Measurements from ENCODE around the gene CDC26.

Gene CDC26

GRCh38 chr9:113257863-113258262, 17.5 kb downstream of the CDC26 start:
- Histone ChIP-seq H3K36me3 (ENCODE audit: control insufficient read depth in 1 of 2, insufficient read depth in 2 of 2, low read depth in 1 of 2, low read length in 2 of 2) (peaks cover 16 to 71% of the 10 kb centered on the region in 2 experiments), H3K4me3 (ENCODE audit: insufficient read depth in 1 of 2, low read depth in 1 of 2, low read length in 2 of 2) (no peak overlapping the region), H3K23ac (ENCODE audit: low read length in 2 of 2) (no peak overlapping the region), H3K27ac (ENCODE audit: low read length, poor library complexity, severe bottlenecking) (no peak overlapping the region), H2AK5ac (ENCODE audit: low read length, severe bottlenecking) (no peak overlapping the region), H2BK120ac (ENCODE audit: low read depth, low read length) (no peak overlapping the region), H2BK5ac (ENCODE audit: low read depth, low read length, poor library complexity, severe bottlenecking) (no peak overlapping the region), H3K9ac (ENCODE audit: low read length) (no peak overlapping the region), H2BK15ac (ENCODE audit: low read depth, poor library complexity, severe bottlenecking) (no peak overlapping the region), H3K18ac (ENCODE audit: low read depth in 1 of 2, low read length in 2 of 2) (no peak overlapping the region), H3K27me3 (ENCODE audit: control insufficient read depth in 1 of 2, insufficient read depth in 1 of 2, low read length in 2 of 2) (no peaks in the 10 kb centered on the region), H3K4me1 (ENCODE audit: control insufficient read depth, insufficient read depth, low read depth, low read length) (peaks cover 2% of the 10 kb centered on the region), H3K4ac (ENCODE audit: low read depth in 1 of 2, low read length in 2 of 2) (no peak overlapping the region), H3K9me3 (ENCODE audit: control insufficient read depth, low read length) (no peaks in the 10 kb centered on the region), H4K8ac (ENCODE audit: low read length) (no peak overlapping the region), H3K4me2 (ENCODE audit: low read length, poor library complexity, severe bottlenecking) (no peak overlapping the region), H2AFZ (ENCODE audit: low read depth, low read length) (no peak overlapping the region), H4K91ac (ENCODE audit: low read length) (no peak overlapping the region), H3K14ac (ENCODE audit: low read length in 2 of 2) (no peak overlapping the region), H2BK12ac (ENCODE audit: low read length in 2 of 2) (no peak overlapping the region), H3K79me1 (replicated peaks; ENCODE audit: low read length, poor library complexity, severe bottlenecking) (peaks cover 8% of the 10 kb centered on the region)
- 93% methylated on average over 3 of the region's 3 CpGs for WGBS
- no peak for DNase-seq

GRCh38 chr9:113255438-113255837, 19.9 kb downstream of the CDC26 start:
- H3K14ac ChIP-seq (ENCODE audit: low read length in 2 of 2) = no peak overlapping the region
- H2BK5ac ChIP-seq (ENCODE audit: low read depth, low read length, poor library complexity, severe bottlenecking) = no peak overlapping the region
- no peak overlapping the region for H2BK120ac ChIP-seq (ENCODE audit: low read depth, low read length)
- H3K4me3 ChIP-seq (ENCODE audit: insufficient read depth in 1 of 2, low read depth in 1 of 2, low read length in 2 of 2) = no peak overlapping the region
- H3K18ac ChIP-seq (ENCODE audit: low read depth in 1 of 2, low read length in 2 of 2) = no peak overlapping the region
- H3K36me3 ChIP-seq (ENCODE audit: control insufficient read depth in 1 of 2, insufficient read depth in 2 of 2, low read depth in 1 of 2, low read length in 2 of 2) = peaks cover 16 to 52% of the 10 kb centered on the region in 2 experiments
- peaks cover 12% of the 10 kb centered on the region for H3K79me1 ChIP-seq (replicated peaks; ENCODE audit: low read length, poor library complexity, severe bottlenecking)
- no peak overlapping the region for H3K4ac ChIP-seq (ENCODE audit: low read depth in 1 of 2, low read length in 2 of 2)
- H3K9me3 ChIP-seq (ENCODE audit: control insufficient read depth, low read length) = peaks cover 4% of the 10 kb centered on the region
- H2AK5ac ChIP-seq (ENCODE audit: low read length, severe bottlenecking) = no peak overlapping the region
- no peak overlapping the region for H3K23ac ChIP-seq (ENCODE audit: low read length in 2 of 2)
- DNase-seq = no peak
- no peak overlapping the region for H2BK15ac ChIP-seq (ENCODE audit: low read depth, poor library complexity, severe bottlenecking)
- no peak overlapping the region for H2AFZ ChIP-seq (ENCODE audit: low read depth, low read length)
- H3K9ac ChIP-seq (ENCODE audit: low read length) = no peak overlapping the region
- H3K4me1 ChIP-seq (ENCODE audit: control insufficient read depth, insufficient read depth, low read depth, low read length) = no peaks in the 10 kb centered on the region
- no peak overlapping the region for H2BK12ac ChIP-seq (ENCODE audit: low read length in 2 of 2)
- 95% methylated on average over 6 of the region's 6 CpGs for WGBS
- no peak overlapping the region for H3K4me2 ChIP-seq (ENCODE audit: low read length, poor library complexity, severe bottlenecking)
- H4K8ac ChIP-seq (ENCODE audit: low read length) = no peak overlapping the region
- H3K27ac ChIP-seq (ENCODE audit: low read length, poor library complexity, severe bottlenecking) = no peak overlapping the region
- H3K27me3 ChIP-seq (ENCODE audit: control insufficient read depth in 1 of 2, insufficient read depth in 1 of 2, low read length in 2 of 2) = no peaks in the 10 kb centered on the region
- H4K91ac ChIP-seq (ENCODE audit: low read length) = no peak overlapping the region

- Histone ChIP-seq H3K4me3 (ENCODE audit: insufficient read depth in 1 of 2, low read depth in 1 of 2, low read length in 2 of 2) (no peak overlapping the region), H2BK5ac (ENCODE audit: low read depth, low read length, poor library complexity, severe bottlenecking) (no peak overlapping the region), H3K27me3 (ENCODE audit: control insufficient read depth in 1 of 2, insufficient read depth in 1 of 2, low read length in 2 of 2) (no peaks in the 10 kb centered on the region), H2BK12ac (ENCODE audit: low read length in 2 of 2) (no peak overlapping the region), H2AK5ac (ENCODE audit: low read length, severe bottlenecking) (no peak overlapping the region), H2AFZ (ENCODE audit: low read depth, low read length) (no peak overlapping the region), H3K4me1 (ENCODE audit: control insufficient read depth, insufficient read depth, low read depth, low read length) (no peaks in the 10 kb centered on the region), H3K23ac (ENCODE audit: low read length in 2 of 2) (no peak overlapping the region), H3K9me3 (ENCODE audit: control insufficient read depth, low read length) (peaks cover 4% of the 10 kb centered on the region), H3K79me1 (replicated peaks; ENCODE audit: low read length, poor library complexity, severe bottlenecking) (peaks cover 12% of the 10 kb centered on the region), H3K9ac (ENCODE audit: low read length) (no peak overlapping the region), H4K8ac (ENCODE audit: low read length) (no peak overlapping the region), H3K36me3 (ENCODE audit: control insufficient read depth in 1 of 2, insufficient read depth in 2 of 2, low read depth in 1 of 2, low read length in 2 of 2) (peaks cover 12 to 48% of the 10 kb centered on the region in 2 experiments), H4K91ac (ENCODE audit: low read length) (no peak overlapping the region), H3K14ac (ENCODE audit: low read length in 2 of 2) (no peak overlapping the region), H3K27ac (ENCODE audit: low read length, poor library complexity, severe bottlenecking) (no peak overlapping the region), H3K4me2 (ENCODE audit: low read length, poor library complexity, severe bottlenecking) (no peak overlapping the region), H2BK15ac (ENCODE audit: low read depth, poor library complexity, severe bottlenecking) (no peak overlapping the region), H3K4ac (ENCODE audit: low read depth in 1 of 2, low read length in 2 of 2) (no peak overlapping the region), H3K18ac (ENCODE audit: low read depth in 1 of 2, low read length in 2 of 2) (no peak overlapping the region), H2BK120ac (ENCODE audit: low read depth, low read length) (no peak overlapping the region)
- no peak for DNase-seq
- 100% methylated on average over 1 of the region's 1 CpG for WGBS
These were observed 20.4 kb downstream of the CDC26 start for GRCh38 chr9:113254991-113255390.

- Histone ChIP-seq H3K27me3 (ENCODE audit: control insufficient read depth in 1 of 2, insufficient read depth in 1 of 2, low read length in 2 of 2) (no peaks in the 10 kb centered on the region), H3K18ac (ENCODE audit: low read depth in 1 of 2, low read length in 2 of 2) (no peak overlapping the region), H3K9ac (ENCODE audit: low read length) (no peak overlapping the region), H3K4me2 (ENCODE audit: low read length, poor library complexity, severe bottlenecking) (no peak overlapping the region), H3K4ac (ENCODE audit: low read depth in 1 of 2, low read length in 2 of 2) (no peak overlapping the region), H2BK120ac (ENCODE audit: low read depth, low read length) (no peak overlapping the region), H3K9me3 (ENCODE audit: control insufficient read depth, low read length) (peaks cover 4% of the 10 kb centered on the region), H3K23ac (ENCODE audit: low read length in 2 of 2) (no peak overlapping the region), H3K14ac (ENCODE audit: low read length in 2 of 2) (no peak overlapping the region), H2BK12ac (ENCODE audit: low read length in 2 of 2) (no peak overlapping the region), H3K79me1 (replicated peaks; ENCODE audit: low read length, poor library complexity, severe bottlenecking) (peaks cover 16% of the 10 kb centered on the region), H3K4me1 (ENCODE audit: control insufficient read depth, insufficient read depth, low read depth, low read length) (peaks cover 1% of the 10 kb centered on the region), H2AFZ (ENCODE audit: low read depth, low read length) (no peak overlapping the region), H3K36me3 (ENCODE audit: control insufficient read depth in 1 of 2, insufficient read depth in 2 of 2, low read depth in 1 of 2, low read length in 2 of 2) (peaks cover 3 to 11% of the 10 kb centered on the region in 2 experiments), H3K4me3 (ENCODE audit: insufficient read depth in 1 of 2, low read depth in 1 of 2, low read length in 2 of 2) (no peak overlapping the region), H2AK5ac (ENCODE audit: low read length, severe bottlenecking) (no peak overlapping the region), H3K27ac (ENCODE audit: low read length, poor library complexity, severe bottlenecking) (no peak overlapping the region), H2BK15ac (ENCODE audit: low read depth, poor library complexity, severe bottlenecking) (no peak overlapping the region), H4K91ac (ENCODE audit: low read length) (no peak overlapping the region), H4K8ac (ENCODE audit: low read length) (no peak overlapping the region), H2BK5ac (ENCODE audit: low read depth, low read length, poor library complexity, severe bottlenecking) (no peak overlapping the region)
- 88% methylated on average over 2 of the region's 2 CpGs for WGBS
- DNase-seq = no peak
These were observed 24.6 kb downstream of the CDC26 start for GRCh38 chr9:113250807-113251206.
